K562 (cell line): ENCODE results near the gene CHRDL2. TPM values are rescaled to one million over a fixed set of nuclear protein-coding genes. Genes with fewer than 3 reads are reported as not detected.

ENCODE experiments used
- CBX8 ChIP-seq: fragments of 200-600 bp; sonication (generic); IDR thresholded peaks from 2 replicates; pipeline ENCODE4 v1.6.1; 2012; ENCODE audit warnings: borderline replicate concordance, mixed run types, low read depth, mild to moderate bottlenecking, moderate library complexity, mixed read lengths, low read length, control low read depth, inconsistent platforms; ENCODE audit not compliant: poor library complexity, severe bottlenecking; ENCODE audit errors: extremely low read depth
- SRSF3 ChIP-seq: fragments of 200-400 bp; formaldehyde crosslinking; IDR thresholded peaks from 2 replicates; pipeline ENCODE4 v1.6.1; 2016; ENCODE audit warnings: mild to moderate bottlenecking, low read length, moderate library complexity; ENCODE audit not compliant: insufficient read depth
- TGIF2 ChIP-seq: sonication (generic); formaldehyde crosslinking; IDR thresholded peaks from 2 replicates; pipeline ENCODE4 v1.8.1; 2022; ENCODE audit warnings: mild to moderate bottlenecking, missing genetic modification reagents, moderate library complexity
- polyA plus RNA-seq, 8 experiments: library from polyadenylated mRNA; depleted of rRNA in 4 of 8; stranded (reverse) in 5 of 8; unstranded in 3 of 8; fragments of >200 nt; fragmentation: Nextera tagmentation in 2 of 8; fragmentation: Illumina TruSeq in 1 of 8; extraction: Ambion mirVana in 2 of 8; extraction: Trizol in 1 of 8; gene quantifications; 2 replicates each; pipeline versions ENCODE4 v1.2.1 to v1.2.3, GENCODE V29; 2011 to 2014; ENCODE audit warnings: inconsistent platforms in 1 of 8, missing spikeins in 1 of 8
- total RNA-seq, 7 experiments: library from RNA; depleted of rRNA in 6 of 7; stranded (reverse); fragments of >200 nt in 6 of 7; fragmentation: Illumina TruSeq in 2 of 7; extraction: Trizol in 2 of 7; gene quantifications; 2 replicates each; pipeline versions ENCODE4 v1.2.1 to v1.2.3, GENCODE V29; 2011 to 2021; ENCODE audit warnings: low replicate concordance in 1 of 7
- TF ChIP-seq, protein P1 (sequence below), 2 experiments: fragments of 450-650 bp; formaldehyde crosslinking in 1 of 2; IDR thresholded peaks; 2 replicates each; pipeline versions ENCODE4 v1.4.0 to v1.6.1; 2014 to 2020; ENCODE audit warnings: mild to moderate bottlenecking in 2 of 2, borderline replicate concordance in 1 of 2, low read depth in 1 of 2

CHRDL2 gene
- total and polyA plus RNA-seq, 9 of the 15 experiments (the other 6 are each of a cell fraction or from before 2014, with no cell fraction given): not detected

DNA sequence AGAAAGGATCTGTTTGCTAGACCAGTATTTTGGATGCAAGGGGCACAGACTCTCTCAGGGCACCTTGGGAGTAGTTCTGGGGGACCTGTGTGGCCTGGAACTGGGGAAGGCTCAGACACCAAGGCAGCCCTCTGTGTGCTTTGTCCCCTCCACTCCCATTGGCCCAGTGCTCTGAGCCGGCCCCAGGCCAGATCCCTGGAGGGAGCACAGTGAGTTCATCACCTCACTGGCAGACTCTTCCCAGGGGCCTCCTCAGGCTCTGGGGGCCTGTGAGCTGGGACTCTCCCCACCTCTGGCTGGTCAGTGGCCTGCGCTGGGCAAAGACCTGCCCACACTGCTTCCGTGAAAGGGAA is 51.7 kb downstream of the CHRDL2 start (continued):
- TF ChIP-seq, protein P1, sequence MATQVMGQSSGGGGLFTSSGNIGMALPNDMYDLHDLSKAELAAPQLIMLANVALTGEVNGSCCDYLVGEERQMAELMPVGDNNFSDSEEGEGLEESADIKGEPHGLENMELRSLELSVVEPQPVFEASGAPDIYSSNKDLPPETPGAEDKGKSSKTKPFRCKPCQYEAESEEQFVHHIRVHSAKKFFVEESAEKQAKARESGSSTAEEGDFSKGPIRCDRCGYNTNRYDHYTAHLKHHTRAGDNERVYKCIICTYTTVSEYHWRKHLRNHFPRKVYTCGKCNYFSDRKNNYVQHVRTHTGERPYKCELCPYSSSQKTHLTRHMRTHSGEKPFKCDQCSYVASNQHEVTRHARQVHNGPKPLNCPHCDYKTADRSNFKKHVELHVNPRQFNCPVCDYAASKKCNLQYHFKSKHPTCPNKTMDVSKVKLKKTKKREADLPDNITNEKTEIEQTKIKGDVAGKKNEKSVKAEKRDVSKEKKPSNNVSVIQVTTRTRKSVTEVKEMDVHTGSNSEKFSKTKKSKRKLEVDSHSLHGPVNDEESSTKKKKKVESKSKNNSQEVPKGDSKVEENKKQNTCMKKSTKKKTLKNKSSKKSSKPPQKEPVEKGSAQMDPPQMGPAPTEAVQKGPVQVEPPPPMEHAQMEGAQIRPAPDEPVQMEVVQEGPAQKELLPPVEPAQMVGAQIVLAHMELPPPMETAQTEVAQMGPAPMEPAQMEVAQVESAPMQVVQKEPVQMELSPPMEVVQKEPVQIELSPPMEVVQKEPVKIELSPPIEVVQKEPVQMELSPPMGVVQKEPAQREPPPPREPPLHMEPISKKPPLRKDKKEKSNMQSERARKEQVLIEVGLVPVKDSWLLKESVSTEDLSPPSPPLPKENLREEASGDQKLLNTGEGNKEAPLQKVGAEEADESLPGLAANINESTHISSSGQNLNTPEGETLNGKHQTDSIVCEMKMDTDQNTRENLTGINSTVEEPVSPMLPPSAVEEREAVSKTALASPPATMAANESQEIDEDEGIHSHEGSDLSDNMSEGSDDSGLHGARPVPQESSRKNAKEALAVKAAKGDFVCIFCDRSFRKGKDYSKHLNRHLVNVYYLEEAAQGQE (IDR thresholded peaks at IDR 0.05; ENCODE audit: borderline replicate concordance): no peak
- TF ChIP-seq, protein P1 (CRISPR knock-in tag; IDR thresholded peaks at IDR 0.05; ENCODE audit: low read depth): no peak
- TF ChIP-seq SRSF3 (no peak), TGIF2 (CRISPR knock-in tag) (no peak), CBX8 (no peak)
